GM12874 (cell line): ENCODE measurements around the gene CES3.

Source experiments
- CTCF ChIP-seq: IDR thresholded peaks from 2 replicates; pipeline ENCODE4 v1.5.1; 2011; ENCODE audit warnings: low read depth, mild to moderate bottlenecking, control low read depth, low read length, moderate library complexity; ENCODE audit not compliant: insufficient read depth

Gene CES3

DNA sequence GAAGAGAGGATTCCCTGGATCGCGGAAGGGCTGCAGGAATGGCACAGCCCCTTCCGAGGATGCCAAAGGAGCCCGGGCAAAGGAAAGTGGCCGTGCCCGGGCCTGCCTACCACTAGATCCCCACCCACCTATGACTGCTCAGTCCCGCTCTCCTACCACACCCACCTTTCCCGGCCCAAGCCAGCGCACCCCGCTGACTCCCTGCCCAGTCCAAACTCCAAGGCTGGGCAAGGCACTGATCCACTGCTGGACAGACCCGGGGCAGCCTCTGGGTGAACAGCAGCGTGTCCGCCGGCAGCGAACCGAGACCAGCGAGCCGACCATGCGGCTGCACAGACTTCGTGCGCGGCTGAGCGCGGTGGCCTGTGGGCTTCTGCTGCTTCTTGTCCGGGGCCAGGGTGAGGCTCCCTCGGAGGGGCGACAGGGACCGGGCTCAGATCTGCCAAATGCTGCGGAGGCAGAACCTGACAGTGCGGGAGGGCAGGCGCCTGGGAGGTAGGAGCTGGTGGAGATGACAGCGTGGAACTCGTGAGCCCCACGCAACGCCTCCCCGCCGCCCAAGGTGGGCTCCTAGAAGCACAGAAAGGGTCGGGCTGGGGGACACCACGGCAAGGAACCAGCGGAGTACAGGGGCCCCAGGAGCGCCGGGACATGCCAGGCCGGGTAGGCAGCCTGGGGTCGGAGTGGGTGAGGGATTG, 25.6 kb upstream of the CES3 start, which contains the start of gene CES2:
Gene CES2 (plus strand): TSS at position 203 of the 698 bp plus-strand sequence. CDS start 120 bp downstream, at position 323.
- TF ChIP-seq CTCF, result no peak

- TF ChIP-seq CTCF, result no peak
Observed at GRCh38 chr16:66936462-66936861, 24.6 kb upstream of the CES3 start.

DNA sequence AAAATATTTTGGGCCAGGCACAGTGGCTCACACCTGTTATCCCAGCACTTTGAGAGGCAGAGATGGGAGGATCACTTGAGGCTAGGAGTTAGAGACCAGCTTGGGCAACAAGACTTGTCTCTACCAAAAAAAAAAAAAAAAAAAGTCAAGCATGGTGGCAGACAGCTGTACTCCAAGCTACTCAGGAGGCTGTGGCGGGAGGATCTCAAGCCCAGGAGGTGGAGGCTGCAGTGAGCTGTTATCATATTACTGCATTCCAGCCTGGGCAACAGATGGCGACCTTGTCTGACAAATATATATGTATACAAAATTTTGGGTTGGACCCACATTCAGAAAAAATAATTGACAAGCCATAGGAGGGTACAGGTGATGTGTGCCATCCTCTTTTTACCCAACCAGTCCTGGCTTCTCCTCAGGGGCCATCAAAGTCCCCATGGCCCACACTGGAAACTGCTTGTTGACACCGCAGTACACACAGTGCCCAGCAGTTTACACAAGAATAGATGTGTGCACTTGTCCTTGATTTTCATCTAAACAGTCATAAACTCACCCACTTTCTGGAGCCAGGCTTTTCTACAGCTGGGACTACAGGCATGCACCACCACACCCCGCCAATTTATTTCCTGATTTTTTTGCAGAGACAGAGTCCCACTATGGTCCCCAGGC, 24.0 kb upstream of the CES3 start:
- TF ChIP-seq CTCF, result no peak

GRCh38 chr16:66937725-66938337, 23.2 kb upstream of the CES3 start:
- no peak for TF ChIP-seq CTCF

GRCh38 chr16:66939366-66939765, 21.7 kb upstream of the CES3 start:
- TF ChIP-seq CTCF, result no peak

- no peak for TF ChIP-seq CTCF
Observed at GRCh38 chr16:66940236-66940635, 20.8 kb upstream of the CES3 start.

- no peak for TF ChIP-seq CTCF
Observed at GRCh38 chr16:66942981-66943380, 18.1 kb upstream of the CES3 start.
